Measurements from ENCODE around the gene CDH4.

The CDH4 gene

GRCh38 chr20:61594198-61594597, 342.1 kb downstream of the CDH4 start:
- DNase-seq: no peak

- no peak for DNase-seq
Observed at GRCh38 chr20:61595216-61595615, 343.2 kb downstream of the CDH4 start.

GRCh38 chr20:61596687-61597330, 344.7 kb downstream of the CDH4 start:
- DNase-seq: no peak

GRCh38 chr20:61597996-61598395, 345.9 kb downstream of the CDH4 start:
- DNase-seq: no peak

- no peak for DNase-seq
Observed at GRCh38 chr20:61598586-61598985, 346.5 kb downstream of the CDH4 start.

DNA sequence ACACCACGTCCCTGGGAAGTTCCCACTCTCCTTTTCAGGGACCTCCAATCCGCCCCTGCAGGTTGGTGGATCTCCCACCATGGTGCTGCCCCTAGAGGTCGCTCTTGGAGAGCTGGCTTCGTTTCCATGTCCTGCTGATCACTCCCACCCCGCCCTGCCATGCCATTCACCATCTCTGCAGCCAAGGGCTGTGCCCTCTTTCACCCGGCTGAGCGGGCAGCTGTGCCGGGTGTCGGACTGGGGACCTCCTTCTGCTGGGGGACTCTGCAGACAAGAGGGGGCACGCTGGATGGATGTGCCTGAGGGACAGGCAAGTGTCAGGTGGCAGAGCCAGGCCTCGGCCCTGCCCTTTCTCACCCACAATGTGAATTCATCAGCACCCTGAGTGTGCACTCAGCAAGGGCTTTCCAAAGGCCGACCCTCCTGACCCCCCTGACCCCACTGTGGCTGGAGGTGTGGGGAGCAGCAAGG, 347.0 kb downstream of the CDH4 start:
- DNase-seq: peak in 3 of 56 donors; percentile 6 to 23 (median 15)

- DNase-seq: peak in 10 of 56 donors; percentile 7 to 45 (median 18)
Observed at GRCh38 chr20:61599541-61599992, 347.5 kb downstream of the CDH4 start.

DNA sequence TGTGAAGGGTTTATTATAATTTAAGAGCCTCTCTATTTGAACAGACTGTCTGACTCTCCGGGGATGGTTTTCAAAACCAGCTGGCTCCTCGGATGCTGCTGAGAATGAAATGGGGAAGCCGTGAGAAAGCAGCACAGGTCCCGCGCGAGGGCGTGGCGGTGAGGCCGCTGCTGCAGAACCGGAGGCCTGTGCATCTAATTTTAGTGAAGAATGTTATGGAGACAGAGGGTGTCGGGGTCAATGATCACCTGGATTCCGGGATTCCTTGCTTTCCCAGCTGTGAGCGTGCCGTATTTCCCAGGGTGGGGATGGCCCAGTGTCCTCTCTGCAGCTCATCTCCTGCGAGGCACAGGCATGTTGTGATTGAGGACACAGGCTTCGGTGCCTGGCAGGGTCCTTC, 348.0 kb downstream of the CDH4 start:
- DNase-seq: peak in 1 of 56 donors; percentile 33

- DNase-seq: no peak
Observed at GRCh38 chr20:61601361-61601760, 349.3 kb downstream of the CDH4 start.

DNA sequence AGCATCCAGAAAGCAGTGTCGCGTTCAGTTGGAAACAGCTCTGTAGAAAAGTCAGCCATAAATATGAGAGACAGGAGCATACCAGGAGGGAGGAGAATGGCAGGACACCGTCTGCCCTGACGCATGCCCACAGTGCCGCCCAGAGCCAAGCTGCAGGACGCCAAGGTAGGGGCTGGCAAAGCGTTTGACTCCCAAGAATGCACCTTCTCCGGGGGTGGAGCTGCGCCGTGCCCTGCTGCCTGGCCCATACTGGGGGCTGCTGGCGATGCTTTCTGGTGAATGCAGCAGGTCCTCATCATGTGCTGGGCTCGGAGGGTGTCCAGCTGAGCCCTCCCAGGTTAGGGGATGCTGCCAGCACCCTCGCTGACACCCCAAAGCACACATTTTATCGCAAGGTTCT, 349.8 kb downstream of the CDH4 start:
- DNase-seq: no peak

GRCh38 chr20:61603715-61604114, 351.7 kb downstream of the CDH4 start:
- DNase-seq: no peak

GRCh38 chr20:61604549-61604948, 352.5 kb downstream of the CDH4 start:
- no peak for DNase-seq

GRCh38 chr20:61605283-61605682, 353.2 kb downstream of the CDH4 start:
- DNase-seq: no peak

DNA sequence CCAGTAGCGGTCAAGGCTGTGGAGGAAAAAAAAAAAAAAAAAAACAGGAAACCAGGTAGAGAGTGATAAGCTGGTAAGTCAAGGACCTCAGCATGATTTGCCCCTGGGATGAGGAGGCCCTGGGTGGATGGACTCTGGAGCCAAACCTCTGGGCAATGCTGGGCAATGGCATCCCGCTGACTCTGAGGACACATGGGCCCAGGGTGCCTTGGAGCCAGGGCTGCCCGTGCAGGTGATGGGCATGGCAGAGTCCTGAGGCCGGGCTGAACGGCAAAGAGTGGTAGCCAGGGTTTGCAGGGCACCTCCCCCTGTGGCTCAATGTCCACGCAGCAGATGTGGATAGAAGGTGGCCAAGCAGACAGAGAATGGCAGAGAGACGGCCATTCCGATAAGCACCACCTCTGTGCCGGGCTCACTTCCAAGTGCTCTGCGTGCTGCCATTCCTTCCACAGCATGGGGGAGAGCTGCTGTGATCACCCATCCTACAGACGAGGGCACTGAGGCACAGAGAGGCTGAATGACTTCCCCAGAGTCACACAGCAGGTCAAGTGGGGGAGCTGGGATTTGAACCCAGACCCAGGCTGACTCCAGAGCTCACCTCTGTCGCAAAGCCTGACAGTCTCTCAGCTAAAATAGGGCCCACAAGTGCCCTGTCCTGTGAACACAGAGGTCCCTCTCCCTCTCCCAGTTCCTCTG, 353.9 kb downstream of the CDH4 start:
- DNase-seq: no peak

- DNase-seq: no peak
Observed at GRCh38 chr20:61608275-61609085, 356.4 kb downstream of the CDH4 start.

- no peak for DNase-seq
Observed at GRCh38 chr20:61609461-61609860, 357.4 kb downstream of the CDH4 start.

- no peak for DNase-seq
Observed at GRCh38 chr20:61611401-61612180, 359.5 kb downstream of the CDH4 start.

DNA sequence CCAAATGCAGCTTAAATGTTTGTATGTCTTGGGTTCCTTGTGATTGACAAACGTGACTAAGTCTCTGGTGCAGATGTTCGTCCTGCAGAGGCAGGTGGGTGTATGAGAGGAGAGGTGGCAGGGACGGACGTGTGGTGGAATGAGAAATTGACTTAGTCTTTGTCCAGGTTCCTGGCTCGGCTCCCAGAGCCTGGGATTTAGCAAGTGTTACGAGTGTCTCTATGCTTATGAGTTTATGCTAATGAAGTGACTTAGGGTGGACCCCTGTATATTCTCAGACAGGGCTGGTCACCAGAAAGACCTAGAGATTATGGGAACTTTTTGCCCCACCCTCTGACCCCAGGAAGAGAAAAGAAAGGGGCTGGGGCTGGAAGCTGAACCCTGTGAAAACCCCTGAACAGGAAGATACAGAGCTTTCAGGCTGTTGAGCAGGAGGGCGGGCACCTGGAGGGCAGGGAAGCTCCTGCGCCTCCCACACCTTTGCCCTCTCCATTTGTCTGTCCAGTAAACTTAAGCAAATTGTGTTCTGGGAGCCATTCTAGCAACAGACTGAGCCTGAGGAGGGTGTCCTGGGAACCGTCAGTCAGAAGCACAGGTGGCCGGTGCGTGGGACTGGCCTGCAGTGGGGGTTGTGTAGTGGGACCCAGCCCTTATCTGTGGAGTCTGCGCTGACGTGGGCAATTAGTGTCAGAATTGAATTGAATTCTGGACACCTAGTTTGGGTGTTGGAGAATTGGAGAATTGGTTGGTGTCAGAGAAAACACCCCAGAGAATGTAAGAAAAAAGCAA, 362.1 kb downstream of the CDH4 start:
- no peak for DNase-seq

GRCh38 chr20:61614706-61615100, 362.6 kb downstream of the CDH4 start:
- no peak for DNase-seq

DNA sequence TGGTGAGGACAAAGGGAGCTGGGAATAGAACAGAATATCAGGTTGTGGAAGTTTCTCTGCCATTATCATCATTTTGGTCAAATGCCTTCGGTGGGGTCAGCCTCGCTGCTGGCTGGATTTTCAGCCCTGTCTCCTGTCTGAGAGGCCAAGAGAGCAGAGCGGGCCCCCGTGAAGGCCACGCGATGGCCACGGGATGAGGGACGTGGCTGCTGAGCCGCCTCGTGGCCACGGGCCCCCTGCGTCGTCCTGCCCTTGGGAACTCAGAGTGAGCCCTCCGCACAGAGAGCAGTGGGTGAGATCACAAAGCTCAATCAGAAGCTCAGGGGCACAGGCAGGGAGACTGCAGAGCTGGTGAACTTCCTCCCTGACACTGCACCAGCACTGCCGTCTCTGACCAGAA, 363.7 kb downstream of the CDH4 start:
- DNase-seq: no peak

Measured in amygdala (tissue), 56 donors.